Iris pigment epithelial cell (primary cell): Measurements from ENCODE around the gene PAFAH1B2.

Source experiments
- DNase-seq: peaks from one replicate; pipeline ENCODE4 v3.0.0-alpha.2; 2011; ENCODE audit warnings: low read depth

Gene PAFAH1B2

GRCh38 chr11:117220999-117221774 lies 77.1 kb downstream of the PAFAH1B2 start:
- no peak for DNase-seq

- DNase-seq, result peak; percentile 56
These were observed 77.9 kb downstream of the PAFAH1B2 start for GRCh38 chr11:117221775-117222517.

GRCh38 chr11:117222991-117223740 lies 79.1 kb downstream of the PAFAH1B2 start:
- DNase-seq, result no peak

- no peak for DNase-seq
These were observed 79.9 kb downstream of the PAFAH1B2 start for GRCh38 chr11:117223741-117224689.

DNA sequence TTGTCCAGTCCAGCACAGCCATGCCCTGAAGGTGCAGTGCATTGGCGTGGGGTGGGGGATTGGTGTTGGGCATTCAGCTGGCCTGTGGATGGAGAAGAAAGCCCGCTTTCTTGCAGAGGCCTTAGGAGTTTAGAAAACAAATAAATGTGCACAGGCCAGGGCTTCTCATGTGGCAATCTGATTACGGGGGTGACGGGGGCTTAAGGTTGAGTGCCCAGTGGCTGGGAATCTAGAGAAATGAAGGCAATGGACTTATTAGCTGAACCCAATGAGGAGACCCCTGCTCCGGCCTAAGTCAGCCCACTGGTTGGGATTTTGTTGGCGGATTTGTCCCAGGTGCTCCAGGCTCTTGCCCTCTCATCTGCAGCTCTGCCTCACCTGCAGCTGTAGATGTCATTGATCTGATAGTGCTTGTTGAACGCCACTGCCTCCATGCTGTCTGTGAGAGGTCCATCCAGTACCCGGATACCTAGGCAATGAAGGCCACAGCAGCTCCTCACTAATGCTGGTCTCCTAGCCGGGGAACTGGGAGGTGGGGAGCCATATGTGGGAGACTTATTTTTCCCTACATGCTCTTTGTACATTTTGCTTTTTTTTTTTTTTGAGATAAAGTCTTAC lies 81.6 kb downstream of the PAFAH1B2 start:
- DNase-seq, result no peak
